ENCODE results near the gene HTRA2.

The HTRA2 gene

DNA sequence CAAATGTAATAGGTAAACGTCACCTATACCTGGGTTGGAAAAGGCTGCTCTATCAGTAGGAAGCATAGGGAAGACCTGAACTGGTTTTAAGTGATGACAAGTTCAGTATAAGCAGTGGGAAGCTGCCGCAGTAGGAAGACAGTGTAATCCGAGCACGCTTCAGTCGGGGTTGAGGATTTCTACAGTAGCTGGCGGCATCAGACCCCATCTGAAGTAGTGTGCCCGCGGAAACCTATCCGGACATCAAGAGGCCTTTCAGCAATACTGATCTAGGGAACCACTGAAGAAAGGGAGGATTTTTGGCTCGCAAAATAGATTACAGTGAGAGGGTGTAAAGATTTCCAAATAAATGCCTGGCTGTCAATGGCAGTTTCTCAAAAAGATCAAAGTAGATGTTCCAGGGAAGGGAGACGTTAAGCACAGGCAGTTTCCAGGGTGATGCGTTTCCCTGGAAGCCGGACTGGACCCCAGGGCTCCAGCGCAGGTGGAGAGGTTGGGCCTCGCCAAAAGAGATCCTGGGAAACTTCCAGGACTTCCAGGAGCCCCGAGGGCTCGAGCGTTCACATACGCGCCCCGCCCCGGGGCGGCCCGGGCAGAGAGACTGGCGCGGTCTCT lies 18.7 kb downstream of the HTRA2 start:
- TF ChIP-seq, protein P1, sequence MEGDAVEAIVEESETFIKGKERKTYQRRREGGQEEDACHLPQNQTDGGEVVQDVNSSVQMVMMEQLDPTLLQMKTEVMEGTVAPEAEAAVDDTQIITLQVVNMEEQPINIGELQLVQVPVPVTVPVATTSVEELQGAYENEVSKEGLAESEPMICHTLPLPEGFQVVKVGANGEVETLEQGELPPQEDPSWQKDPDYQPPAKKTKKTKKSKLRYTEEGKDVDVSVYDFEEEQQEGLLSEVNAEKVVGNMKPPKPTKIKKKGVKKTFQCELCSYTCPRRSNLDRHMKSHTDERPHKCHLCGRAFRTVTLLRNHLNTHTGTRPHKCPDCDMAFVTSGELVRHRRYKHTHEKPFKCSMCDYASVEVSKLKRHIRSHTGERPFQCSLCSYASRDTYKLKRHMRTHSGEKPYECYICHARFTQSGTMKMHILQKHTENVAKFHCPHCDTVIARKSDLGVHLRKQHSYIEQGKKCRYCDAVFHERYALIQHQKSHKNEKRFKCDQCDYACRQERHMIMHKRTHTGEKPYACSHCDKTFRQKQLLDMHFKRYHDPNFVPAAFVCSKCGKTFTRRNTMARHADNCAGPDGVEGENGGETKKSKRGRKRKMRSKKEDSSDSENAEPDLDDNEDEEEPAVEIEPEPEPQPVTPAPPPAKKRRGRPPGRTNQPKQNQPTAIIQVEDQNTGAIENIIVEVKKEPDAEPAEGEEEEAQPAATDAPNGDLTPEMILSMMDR (IDR thresholded peaks at IDR 0.05; ENCODE audit: control extremely low read depth, extremely low read depth, low read depth, missing control alignments): no peak
- POLR2A ChIA-PET: no interaction called here
- no peak for DNase-seq (ENCODE audit: extremely low spot score)
- CTCF ChIA-PET: interaction anchor here (1.1 to 1.9 kb wide), 2 partner anchors 18 to 26 kb away, joined by 3 to 5 read pairs; no protein-coding TSS in a partner anchor

DNA sequence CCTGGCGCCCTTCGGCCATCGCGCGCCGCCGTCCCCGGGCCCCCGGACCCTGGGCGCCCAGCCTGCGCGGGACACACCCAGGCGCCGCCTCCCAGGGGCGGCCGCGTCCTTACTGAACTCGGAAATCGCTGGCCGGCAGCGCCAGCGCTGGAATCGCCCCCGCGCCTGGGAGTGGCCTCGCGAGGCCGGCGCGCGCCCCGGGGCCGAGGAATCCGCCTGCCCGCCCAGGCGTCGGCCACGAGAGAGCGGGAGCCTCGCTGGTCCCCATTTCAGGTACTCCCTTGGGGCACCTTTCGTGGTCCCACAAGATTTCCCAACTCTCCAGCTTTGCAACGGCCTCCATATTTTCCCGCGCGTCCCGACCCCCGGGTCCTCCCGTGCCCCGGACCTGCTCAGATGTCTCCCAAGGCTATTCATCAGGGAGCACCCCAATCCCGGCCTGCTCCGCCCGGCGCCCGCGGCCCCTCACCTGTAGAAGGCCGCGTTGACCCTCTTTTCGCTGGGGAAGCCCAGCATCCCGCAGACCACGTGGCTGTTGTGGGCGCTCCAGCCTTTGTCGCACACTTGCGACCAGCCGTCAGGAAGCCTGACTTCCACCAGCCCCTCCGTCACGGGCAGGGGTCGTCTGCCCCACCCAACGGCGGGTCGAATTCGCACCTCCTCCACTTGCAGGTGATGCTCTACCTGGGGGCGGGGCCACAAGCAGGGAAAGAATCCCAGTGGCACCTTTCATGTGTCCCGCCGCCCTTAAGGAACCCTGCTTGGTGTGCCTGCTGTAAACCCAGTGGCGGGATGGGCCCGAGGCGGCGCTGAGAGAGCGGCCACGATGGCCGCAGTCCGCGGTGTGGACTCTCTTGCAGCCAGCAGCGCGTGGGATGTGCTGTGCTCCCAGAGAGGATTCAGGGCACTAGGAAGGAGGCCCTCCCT lies 19.4 kb downstream of the HTRA2 start:
- POLR2A ChIA-PET: no interaction called here
- CTCF ChIA-PET: interaction anchor here (1.2 to 3.2 kb wide), 5 partner anchors 10 to 37 kb away, joined by 4 to 14 read pairs (median 5); no protein-coding TSS in a partner anchor
- TF ChIP-seq, protein P1 (IDR thresholded peaks at IDR 0.05; ENCODE audit: control extremely low read depth, extremely low read depth, low read depth, missing control alignments): no peak
- peak; percentile 81 for DNase-seq (ENCODE audit: extremely low spot score)

DNA sequence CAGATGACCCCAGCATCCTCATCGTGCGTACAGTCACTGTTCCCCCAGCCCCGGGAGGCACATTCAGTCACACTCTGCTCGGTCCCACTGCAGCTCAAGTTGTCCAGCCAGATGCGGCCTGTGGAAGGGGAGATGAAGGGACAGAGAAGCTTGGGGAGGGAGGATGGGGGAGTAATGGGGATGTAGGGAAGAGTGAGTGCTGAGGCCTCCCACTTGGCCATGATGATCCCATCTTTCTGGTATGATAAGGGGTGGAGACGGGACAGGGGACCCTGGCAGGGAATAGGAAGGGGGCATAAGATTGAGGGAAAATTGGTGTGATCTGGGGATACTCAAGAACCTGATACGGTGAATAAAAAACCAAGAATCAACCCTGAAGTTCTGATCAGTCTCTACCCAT lies 20.5 kb downstream of the HTRA2 start:
- TF ChIP-seq, protein P1 (IDR thresholded peaks at IDR 0.05; ENCODE audit: control extremely low read depth, extremely low read depth, low read depth, missing control alignments): no peak
- DNase-seq (ENCODE audit: extremely low spot score): no peak
- ChIA-PET POLR2A (interaction anchor here (0.9 to 1.0 kb wide), 2 partner anchors 11 to 20 kb away, joined by 3 read pairs; no protein-coding TSS in a partner anchor), CTCF (interaction anchor here (1.2 to 3.2 kb wide), 8 partner anchors 11 to 78 kb away, joined by 3 to 16 read pairs (median 6); partner anchors contain the start of genes AUP1, HTRA2 and MRPL53)

DNA sequence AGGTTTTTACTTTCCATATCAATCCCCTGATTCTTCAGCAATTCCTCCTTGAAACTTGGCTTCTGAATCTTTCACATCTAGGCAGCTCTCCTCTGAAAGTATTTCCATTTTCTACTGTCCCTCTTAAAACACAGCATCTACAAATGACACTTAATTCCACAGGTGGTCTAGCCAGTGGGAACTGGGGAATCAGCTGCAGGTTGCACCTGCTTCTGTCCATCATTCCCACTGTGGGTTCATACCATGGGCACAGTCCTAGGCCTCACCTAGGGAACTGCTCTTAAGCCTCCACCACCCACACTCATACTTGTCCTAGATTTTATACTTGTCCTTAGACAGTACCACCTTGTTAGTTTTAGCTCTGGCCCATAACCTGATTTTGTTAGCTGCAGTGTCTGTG lies 21.8 kb downstream of the HTRA2 start:
- TF ChIP-seq, protein P1 (IDR thresholded peaks at IDR 0.05; ENCODE audit: control extremely low read depth, extremely low read depth, low read depth, missing control alignments): no peak
- ChIA-PET POLR2A (no interaction called here), CTCF (interaction anchor here (1.4 to 3.2 kb wide), 7 partner anchors 12 to 37 kb away, joined by 4 to 16 read pairs (median 8); partner anchors contain the start of genes AUP1 and HTRA2)
- no peak for DNase-seq (ENCODE audit: extremely low spot score)

DNA sequence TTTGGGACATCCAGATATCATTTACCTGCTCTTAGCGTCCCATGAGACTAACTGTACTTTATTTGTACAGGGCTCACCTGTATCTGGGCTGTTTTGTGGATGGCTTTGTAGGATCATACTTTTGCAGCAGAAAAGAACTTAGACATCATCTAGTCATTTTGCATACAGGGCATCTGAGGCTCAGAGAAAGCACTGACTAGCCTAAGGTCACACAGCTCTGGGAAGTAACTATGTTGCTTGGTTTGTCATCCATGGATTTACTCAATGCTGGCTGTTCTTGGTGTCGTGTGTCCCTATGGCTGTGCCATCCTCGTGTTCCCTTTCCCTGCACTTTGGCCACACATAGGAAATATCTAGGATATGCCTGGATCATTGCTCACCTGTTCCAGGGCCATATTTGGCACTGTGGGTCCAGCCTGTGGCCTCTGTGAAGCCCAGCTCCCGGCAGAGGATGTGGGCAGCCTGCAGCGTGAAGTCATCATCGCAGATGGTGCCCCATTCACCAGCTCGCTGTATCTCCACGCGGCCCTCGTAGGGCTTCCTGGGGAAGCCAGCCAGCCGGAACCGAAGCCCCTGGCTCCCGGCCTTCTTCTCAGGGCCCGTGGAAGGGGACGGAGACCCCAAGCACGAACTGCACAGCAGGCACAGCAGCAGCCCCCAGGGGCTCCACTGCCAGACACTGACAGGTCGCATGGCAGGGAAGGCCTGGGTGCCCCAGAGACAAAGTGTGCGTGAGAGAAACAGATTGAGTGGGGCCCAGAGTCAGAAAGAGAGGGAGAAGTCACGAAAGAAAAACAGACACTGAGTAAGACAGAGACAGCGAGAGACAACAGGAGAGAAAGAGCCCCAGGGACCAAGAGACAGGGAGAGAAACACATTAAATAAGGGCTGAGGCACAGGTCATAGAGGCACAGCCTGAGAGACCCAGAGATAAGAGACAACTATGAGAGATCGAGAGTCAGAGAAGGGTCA lies 22.5 kb downstream of the HTRA2 start:
- peak; percentile 49 for DNase-seq (ENCODE audit: extremely low spot score)
- ChIA-PET POLR2A (no interaction called here), CTCF (interaction anchor here (1.4 to 3.2 kb wide), 6 partner anchors 13 to 36 kb away, joined by 4 to 16 read pairs (median 6); partner anchors contain the start of genes AUP1 and HTRA2)
- TF ChIP-seq, protein P1 (IDR thresholded peaks at IDR 0.05; ENCODE audit: control extremely low read depth, extremely low read depth, low read depth, missing control alignments): no peak

Measured in GM10248 (cell line).